GM15510 (cell line): ENCODE data around the gene EEA1.

Source experiments
- POLR2A ChIP-seq: IDR thresholded peaks from 3 replicates; pipeline ENCODE4 v1.6.1; 2011; ENCODE audit warnings: borderline replicate concordance; ENCODE audit not compliant: insufficient read length; ENCODE audit errors: extremely low read depth

Gene EEA1

DNA sequence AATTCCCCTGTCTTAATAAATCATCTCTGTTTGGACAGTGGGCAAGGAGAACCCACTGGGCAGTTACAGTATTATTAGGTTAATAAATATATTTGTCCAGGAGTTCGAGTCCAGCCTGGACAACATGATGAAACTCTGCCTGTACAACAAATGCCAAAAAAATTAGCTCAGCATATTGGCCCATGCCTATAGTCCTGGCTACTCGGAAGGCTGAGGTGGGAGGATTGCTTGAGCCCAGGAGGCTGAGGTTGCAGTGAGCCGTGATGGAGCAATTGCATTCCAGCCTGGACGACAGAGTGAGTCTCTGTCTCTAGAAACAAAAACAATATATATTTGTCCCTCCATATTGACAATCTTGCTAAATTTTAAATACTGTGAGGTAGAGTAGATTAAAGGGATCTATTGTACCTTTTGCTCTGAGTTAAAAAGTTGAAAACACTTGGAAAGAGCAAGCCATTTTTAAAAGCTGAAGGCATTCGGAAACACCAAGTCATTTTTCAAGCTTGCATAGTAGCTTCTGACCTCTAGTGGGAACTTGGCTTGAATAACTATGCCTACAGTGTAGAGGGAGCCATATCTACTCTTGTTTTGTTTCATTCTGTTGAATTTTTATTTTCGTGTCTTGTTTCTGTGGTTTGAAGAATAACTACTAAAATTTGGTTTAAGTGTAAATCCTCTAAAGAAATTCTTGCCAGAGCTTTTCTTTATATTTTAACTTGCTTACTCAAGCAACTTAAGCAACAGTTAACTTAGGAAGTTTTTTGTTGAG, 14.6 kb upstream of the EEA1 start:
- TF ChIP-seq POLR2A = no peak

- no peak for TF ChIP-seq POLR2A
These were observed 13.8 kb upstream of the EEA1 start for GRCh38 chr12:92942905-92943304.

- no peak for TF ChIP-seq POLR2A
These were observed 10.0 kb upstream of the EEA1 start for GRCh38 chr12:92939116-92939515.

- TF ChIP-seq POLR2A = no peak
These were observed 9.5 kb upstream of the EEA1 start for GRCh38 chr12:92938638-92939037.

GRCh38 chr12:92938018-92938417, 8.9 kb upstream of the EEA1 start:
- no peak for TF ChIP-seq POLR2A

DNA sequence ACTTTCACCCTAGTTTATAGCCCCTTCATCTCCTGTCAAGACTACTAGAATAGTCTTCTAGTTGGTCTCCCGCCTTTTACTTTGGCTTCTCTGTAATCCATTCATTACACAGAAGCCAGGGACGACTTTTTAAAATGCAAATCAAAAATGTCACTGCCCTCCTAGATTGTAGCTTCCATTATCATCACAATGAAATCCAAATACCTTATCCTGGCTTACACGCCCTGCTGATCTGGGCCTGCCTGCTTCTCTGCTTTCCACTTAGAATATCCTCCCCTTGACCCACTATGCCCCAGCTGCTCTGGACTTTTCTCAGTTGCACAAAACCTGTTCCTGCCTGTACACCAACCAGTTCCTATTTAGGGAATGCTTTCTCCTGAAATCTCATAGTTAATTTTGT, 4.5 kb upstream of the EEA1 start:
- TF ChIP-seq POLR2A = no peak

DNA sequence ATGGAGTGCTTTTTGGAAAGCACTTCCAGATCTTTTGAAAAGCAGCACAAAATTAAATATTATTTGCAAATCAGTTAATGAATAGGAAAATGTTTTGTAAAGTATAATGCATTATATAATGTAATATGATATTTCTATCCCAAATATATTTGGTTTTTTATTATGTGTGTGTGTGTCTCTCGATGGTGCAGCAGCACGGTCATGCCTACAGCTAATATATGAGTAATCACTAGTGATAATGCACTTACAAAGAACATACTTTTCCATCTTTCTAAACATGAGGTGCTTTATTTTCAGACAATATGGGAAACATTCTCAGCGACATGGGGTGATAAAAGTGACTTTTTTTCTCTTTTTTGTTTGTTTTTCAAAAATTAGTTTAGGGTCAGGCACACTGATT, 1.3 kb upstream of the EEA1 start:
- no peak for TF ChIP-seq POLR2A

DNA sequence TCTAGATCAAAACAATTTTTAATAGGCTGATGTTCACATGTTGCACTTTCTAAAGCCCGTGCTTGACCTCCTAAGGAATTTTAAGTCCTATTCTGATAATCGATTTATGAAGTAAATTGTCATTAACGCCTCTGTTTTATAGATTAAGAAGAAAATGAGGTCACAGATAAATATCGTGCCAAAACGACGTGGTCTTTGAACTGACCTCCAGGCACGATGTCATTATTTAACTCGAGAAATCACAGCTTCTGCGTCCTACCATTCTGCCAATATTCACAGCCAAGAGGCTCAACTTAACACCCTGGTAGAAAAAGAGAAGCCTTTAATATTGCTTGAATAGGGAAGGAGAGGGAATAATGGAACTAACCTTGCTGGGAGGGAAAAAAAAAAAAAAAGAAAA, 888 bp upstream of the EEA1 start:
- TF ChIP-seq POLR2A = no peak

DNA sequence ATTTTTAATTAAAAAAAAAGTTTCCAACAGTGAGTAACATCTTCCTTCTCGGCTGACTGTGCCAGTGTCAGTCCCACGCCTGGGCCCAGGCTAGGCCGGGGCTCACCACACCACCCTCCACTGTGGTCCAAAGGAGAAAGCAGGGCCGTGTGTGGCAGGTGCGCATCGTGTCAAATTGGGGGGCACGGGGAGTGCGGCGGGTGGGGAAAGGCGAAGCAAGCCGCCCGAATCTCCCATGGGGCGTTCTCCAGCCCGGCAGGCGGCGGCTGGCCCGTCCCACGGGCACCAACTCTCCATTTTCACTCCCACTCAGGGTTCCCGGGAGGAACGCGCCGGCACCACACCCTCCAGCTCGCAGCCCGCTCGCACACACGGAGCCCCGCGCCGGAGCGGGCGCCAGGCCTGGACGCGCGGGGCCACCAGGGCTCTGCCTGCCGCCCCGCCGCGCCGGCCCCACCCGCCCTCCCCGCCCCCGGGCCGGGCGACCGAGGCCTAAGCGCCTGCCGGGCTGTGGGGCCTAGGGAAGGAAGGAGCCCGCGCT, 604 bp downstream of the EEA1 start:
- TF ChIP-seq POLR2A = no peak

- no peak for TF ChIP-seq POLR2A
These were observed 1.4 kb downstream of the EEA1 start for GRCh38 chr12:92927436-92928281.

DNA sequence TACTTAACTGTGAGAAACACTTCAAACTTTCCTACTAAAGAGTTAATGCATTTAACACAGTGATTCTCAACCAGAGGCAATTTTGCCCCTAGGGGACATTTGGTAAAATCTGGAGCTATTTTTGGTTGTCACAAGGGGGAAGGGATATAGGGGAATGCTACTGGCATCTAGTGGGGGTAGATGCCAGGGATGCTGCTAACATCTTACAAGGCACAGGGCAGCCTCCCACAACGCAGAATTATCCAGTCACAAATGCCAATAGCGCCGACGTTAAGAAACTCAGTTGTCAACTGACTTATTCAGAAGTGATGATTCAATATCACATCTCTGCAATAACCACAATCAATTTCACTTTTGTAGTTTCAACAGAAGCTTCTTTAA, 2.0 kb downstream of the EEA1 start:
- no peak for TF ChIP-seq POLR2A

DNA sequence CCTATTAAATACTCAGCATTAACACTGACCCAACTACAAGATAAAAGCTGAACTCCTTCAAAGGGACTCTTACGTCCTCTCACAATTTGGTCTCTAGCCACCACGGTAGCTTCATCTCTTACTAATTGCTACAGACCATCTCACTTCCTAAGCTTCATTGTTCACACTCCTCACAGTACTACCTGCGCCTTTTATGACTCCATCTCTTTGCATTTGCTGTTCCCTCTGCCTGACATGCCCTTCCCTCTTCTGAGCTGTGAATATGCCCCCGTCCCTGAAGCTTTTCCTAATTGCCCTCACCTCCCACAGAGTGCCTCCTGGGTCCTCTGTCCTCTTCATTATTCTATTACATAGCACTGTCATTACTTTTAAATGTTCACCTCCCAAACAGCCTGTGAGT, 2.5 kb downstream of the EEA1 start:
- no peak for TF ChIP-seq POLR2A

DNA sequence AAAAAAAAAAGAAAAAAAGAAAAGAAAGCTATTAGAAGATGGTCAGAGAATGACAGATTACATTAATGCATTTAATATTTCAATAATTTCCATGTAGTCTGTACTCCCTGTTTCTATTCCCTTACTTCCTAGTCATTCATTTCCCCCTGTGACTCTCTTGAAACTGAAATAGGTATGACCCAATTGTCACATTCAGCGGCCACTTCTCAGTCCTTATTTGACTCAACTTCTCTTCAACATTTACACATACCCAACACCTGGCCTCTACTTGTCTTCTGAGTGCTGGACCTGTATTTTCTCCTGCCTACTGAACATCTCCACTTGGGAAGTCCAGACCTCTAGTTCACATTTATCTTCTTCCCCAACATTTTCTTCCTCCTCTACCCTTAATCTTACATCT, 7.2 kb downstream of the EEA1 start:
- no peak for TF ChIP-seq POLR2A

DNA sequence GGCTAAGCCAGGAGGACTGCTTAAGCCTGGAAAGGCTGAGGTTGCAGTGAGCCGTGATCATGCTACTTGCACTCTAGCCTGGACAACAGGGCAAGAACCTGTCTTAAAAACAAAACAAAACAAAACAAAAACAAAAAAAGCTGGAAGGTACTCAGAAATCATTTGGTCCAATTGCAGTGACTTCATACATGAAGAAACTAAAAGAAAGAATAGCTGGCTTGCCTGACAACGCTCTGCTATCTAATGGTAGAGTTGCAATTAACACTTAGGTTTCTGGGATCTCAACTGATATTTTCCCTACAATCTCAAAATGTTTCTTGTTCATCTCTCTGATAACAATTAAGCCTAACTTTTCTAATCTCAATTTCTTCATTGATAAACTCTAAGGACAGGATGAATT, 13.7 kb downstream of the EEA1 start:
- TF ChIP-seq POLR2A = no peak

DNA sequence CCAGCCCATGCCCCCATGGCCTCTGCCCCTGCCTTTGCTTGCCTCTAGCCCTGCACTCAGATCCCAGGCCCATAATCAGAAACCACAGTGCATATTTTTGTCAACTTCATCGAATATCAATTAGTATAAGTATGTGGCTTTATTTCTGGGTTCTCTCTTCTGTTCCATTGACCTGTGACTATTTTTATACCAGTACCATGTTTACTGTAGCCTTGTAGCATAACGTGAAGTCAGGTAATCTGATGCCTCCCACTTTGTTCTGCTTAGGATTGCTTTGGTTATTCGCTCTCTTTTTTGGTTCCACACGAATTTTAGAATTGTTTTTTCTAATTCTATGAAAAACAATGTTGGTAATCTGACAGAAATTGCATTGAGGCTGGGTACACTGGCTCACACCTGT, 14.9 kb downstream of the EEA1 start:
- TF ChIP-seq POLR2A = no peak

- no peak for TF ChIP-seq POLR2A
These were observed 16.4 kb downstream of the EEA1 start for GRCh38 chr12:92912672-92913071.
